Measurements from ENCODE around the gene DNA2. TPM values are rescaled to one million over a fixed set of nuclear protein-coding genes. Genes with fewer than 3 reads are reported as not detected.
A peak's percentile ranks its signal among the peaks of the same experiment; 100 is the strongest.

Gene DNA2
- total RNA-seq, 2 donors from 2014 or later = 37.3 to 64.6 TPM

- Histone ChIP-seq H3K9ac (ENCODE audit: extremely low read depth, low read length, poor library complexity, severe bottlenecking) (no peak overlapping the region), H3K4me3 (ENCODE audit: low read length) (peak overlapping the region; percentile 53), H3K27me3 (ENCODE audit: control insufficient read depth, insufficient read depth, low read length, poor library complexity, severe bottlenecking) (no peaks in the 10 kb centered on the region), H3K4me1 (ENCODE audit: control insufficient read depth, insufficient read depth, low read length) (no peaks in the 10 kb centered on the region), H3K27ac (ENCODE audit: low read depth, low read length) (no peak overlapping the region), H3K9me3 (ENCODE audit: control insufficient read depth, low read length) (peaks cover 40% of the 10 kb centered on the region), H3K36me3 (ENCODE audit: control insufficient read depth, insufficient read depth, low read length) (peaks cover 58% of the 10 kb centered on the region)
- Mint-ChIP-seq H3K4me1 (no peaks in the 10 kb centered on the region), H3K27ac (no peak overlapping the region), H3K9me3 (peaks cover 37% of the 10 kb centered on the region), H3K4me3 (no peak overlapping the region), H3K27me3 (ENCODE audit: insufficient read depth) (no peaks in the 10 kb centered on the region), H3K36me3 (ENCODE audit: low read depth) (peaks cover 58% of the 10 kb centered on the region)
- TF ChIP-seq, protein P1, sequence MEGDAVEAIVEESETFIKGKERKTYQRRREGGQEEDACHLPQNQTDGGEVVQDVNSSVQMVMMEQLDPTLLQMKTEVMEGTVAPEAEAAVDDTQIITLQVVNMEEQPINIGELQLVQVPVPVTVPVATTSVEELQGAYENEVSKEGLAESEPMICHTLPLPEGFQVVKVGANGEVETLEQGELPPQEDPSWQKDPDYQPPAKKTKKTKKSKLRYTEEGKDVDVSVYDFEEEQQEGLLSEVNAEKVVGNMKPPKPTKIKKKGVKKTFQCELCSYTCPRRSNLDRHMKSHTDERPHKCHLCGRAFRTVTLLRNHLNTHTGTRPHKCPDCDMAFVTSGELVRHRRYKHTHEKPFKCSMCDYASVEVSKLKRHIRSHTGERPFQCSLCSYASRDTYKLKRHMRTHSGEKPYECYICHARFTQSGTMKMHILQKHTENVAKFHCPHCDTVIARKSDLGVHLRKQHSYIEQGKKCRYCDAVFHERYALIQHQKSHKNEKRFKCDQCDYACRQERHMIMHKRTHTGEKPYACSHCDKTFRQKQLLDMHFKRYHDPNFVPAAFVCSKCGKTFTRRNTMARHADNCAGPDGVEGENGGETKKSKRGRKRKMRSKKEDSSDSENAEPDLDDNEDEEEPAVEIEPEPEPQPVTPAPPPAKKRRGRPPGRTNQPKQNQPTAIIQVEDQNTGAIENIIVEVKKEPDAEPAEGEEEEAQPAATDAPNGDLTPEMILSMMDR (conservative IDR thresholded peaks at IDR 0.05) = no peak
- 80% methylated on average over 1 of the region's 1 CpG; no CpG with 5 or more reads in 1 of the 2 experiments for WGBS, 2 experiments (ENCODE audit: insufficient coverage in 1 of 2, insufficient read length in 1 of 2)
- no peak for DNase-seq
Measured at GRCh38 chr10:68371604-68372003, 100.2 kb downstream of the DNA2 start.

DNA sequence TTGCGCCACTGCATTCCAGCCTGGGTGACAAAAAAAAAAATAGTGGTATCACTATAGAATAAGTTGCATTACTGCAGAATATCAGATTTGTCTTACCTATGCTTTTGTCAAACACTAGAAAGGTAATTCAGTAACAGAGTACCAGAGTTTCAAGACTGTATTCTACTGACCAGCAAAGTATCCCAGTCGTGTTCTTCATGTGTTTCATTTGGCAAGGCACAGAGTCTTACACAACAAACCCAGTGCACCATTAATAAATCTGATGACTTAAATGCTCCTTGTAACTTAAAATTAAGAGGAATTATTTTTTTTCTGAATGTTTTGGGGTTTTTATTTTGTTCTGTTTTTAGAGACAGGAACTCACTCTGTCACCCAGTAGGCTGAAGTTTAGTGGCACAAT, 104.7 kb downstream of the DNA2 start:
- no peak overlapping the region for H3K4me3 ChIP-seq (ENCODE audit: low read length)
- no peaks in the 10 kb centered on the region for H3K27me3 ChIP-seq (ENCODE audit: control insufficient read depth, insufficient read depth, low read length, poor library complexity, severe bottlenecking)
- Mint-ChIP-seq H3K27me3 (ENCODE audit: insufficient read depth) (no peaks in the 10 kb centered on the region), H3K36me3 (ENCODE audit: low read depth) (peaks cover 47% of the 10 kb centered on the region), H3K27ac (no peak overlapping the region), H3K4me3 (no peak overlapping the region), H3K4me1 (no peaks in the 10 kb centered on the region), H3K9me3 (peaks cover 15% of the 10 kb centered on the region)
- H3K4me1 ChIP-seq (ENCODE audit: control insufficient read depth, insufficient read depth, low read length) = no peaks in the 10 kb centered on the region
- TF ChIP-seq, protein P1 (conservative IDR thresholded peaks at IDR 0.05) = no peak
- no peak overlapping the region for H3K9ac ChIP-seq (ENCODE audit: extremely low read depth, low read length, poor library complexity, severe bottlenecking)
- 95 to 100% methylated on average over 1 to 2 of the region's 2 CpGs for WGBS, 2 experiments (ENCODE audit: insufficient coverage in 1 of 2, insufficient read length in 1 of 2)
- H3K9me3 ChIP-seq (ENCODE audit: control insufficient read depth, low read length) = peaks cover 11% of the 10 kb centered on the region
- H3K36me3 ChIP-seq (ENCODE audit: control insufficient read depth, insufficient read depth, low read length) = peaks cover 54% of the 10 kb centered on the region
- H3K27ac ChIP-seq (ENCODE audit: low read depth, low read length) = no peak overlapping the region
- DNase-seq = no peak

- DNase-seq = no peak
- H3K4me1 Mint-ChIP-seq = no peaks in the 10 kb centered on the region
- Histone ChIP-seq H3K27ac (ENCODE audit: low read depth, low read length) (no peak overlapping the region), H3K9me3 (ENCODE audit: control insufficient read depth, low read length) (peaks cover 6% of the 10 kb centered on the region), H3K9ac (ENCODE audit: extremely low read depth, low read length, poor library complexity, severe bottlenecking) (no peak overlapping the region), H3K4me1 (ENCODE audit: control insufficient read depth, insufficient read depth, low read length) (no peaks in the 10 kb centered on the region), H3K36me3 (ENCODE audit: control insufficient read depth, insufficient read depth, low read length) (peaks cover 54% of the 10 kb centered on the region), H3K4me3 (ENCODE audit: low read length) (no peak overlapping the region), H3K27me3 (ENCODE audit: control insufficient read depth, insufficient read depth, low read length, poor library complexity, severe bottlenecking) (no peaks in the 10 kb centered on the region)
- H3K27me3 Mint-ChIP-seq (ENCODE audit: insufficient read depth) = no peaks in the 10 kb centered on the region
- no peak overlapping the region for H3K4me3 Mint-ChIP-seq
- 95 to 100% methylated on average over 3 to 5 of the region's 5 CpGs for WGBS, 2 experiments (ENCODE audit: insufficient coverage in 1 of 2, insufficient read length in 1 of 2)
- peaks cover 47% of the 10 kb centered on the region for H3K36me3 Mint-ChIP-seq (ENCODE audit: low read depth)
- no peak overlapping the region for H3K27ac Mint-ChIP-seq
- TF ChIP-seq, protein P1 (conservative IDR thresholded peaks at IDR 0.05) = no peak
- H3K9me3 Mint-ChIP-seq = peaks cover 11% of the 10 kb centered on the region
Measured at GRCh38 chr10:68366600-68366999, 105.2 kb downstream of the DNA2 start.
